HG02884 (cell line): ENCODE data around the gene USP43.
"Not testable (repeated sequence)": the region's sequence is repeated elsewhere in the genome, so short reads cannot be mapped to it uniquely, and the experiment has no call there.

Experiments
- ATAC-seq: cut with Tn5 transposase; IDR thresholded peaks from one replicate; pipeline ENCODE4 v1.9.1; 2021; ENCODE audit warnings: mild to moderate bottlenecking, moderate library complexity; ENCODE audit not compliant: unreplicated experiment

USP43 gene

GRCh38 chr17:9663511-9663910 is 18.2 kb downstream of the USP43 start:
- ATAC-seq = not testable (repeated sequence)

- no peak for ATAC-seq
Observed at GRCh38 chr17:9666461-9667050, 21.2 kb downstream of the USP43 start.

GRCh38 chr17:9668517-9668916 is 23.2 kb downstream of the USP43 start:
- no peak for ATAC-seq

- no peak for ATAC-seq
Observed at GRCh38 chr17:9669551-9670008, 24.3 kb downstream of the USP43 start.

- no peak for ATAC-seq
Observed at GRCh38 chr17:9670596-9670995, 25.3 kb downstream of the USP43 start.

GRCh38 chr17:9671559-9671958 is 26.2 kb downstream of the USP43 start:
- no peak for ATAC-seq

GRCh38 chr17:9672266-9672665 is 26.9 kb downstream of the USP43 start:
- ATAC-seq = no peak

GRCh38 chr17:9672691-9673090 is 27.4 kb downstream of the USP43 start:
- ATAC-seq = no peak

GRCh38 chr17:9676084-9676483 is 30.8 kb downstream of the USP43 start:
- ATAC-seq = no peak

GRCh38 chr17:9676820-9677310 is 31.5 kb downstream of the USP43 start:
- ATAC-seq = no peak

- no peak for ATAC-seq
Observed at GRCh38 chr17:9677411-9677810, 32.1 kb downstream of the USP43 start.

GRCh38 chr17:9677896-9678295 is 32.6 kb downstream of the USP43 start:
- ATAC-seq = no peak

- no peak for ATAC-seq
Observed at GRCh38 chr17:9684955-9685621, 39.8 kb downstream of the USP43 start.

GRCh38 chr17:9693755-9694154 is 48.4 kb downstream of the USP43 start:
- no peak for ATAC-seq

GRCh38 chr17:9696279-9697044 is 51.1 kb downstream of the USP43 start:
- ATAC-seq = no peak

- no peak for ATAC-seq
Observed at GRCh38 chr17:9700136-9700535, 54.8 kb downstream of the USP43 start.

GRCh38 chr17:9700754-9701476 is 55.6 kb downstream of the USP43 start:
- ATAC-seq = no peak

GRCh38 chr17:9702482-9702881 is 57.2 kb downstream of the USP43 start:
- no peak for ATAC-seq

- no peak for ATAC-seq
Observed at GRCh38 chr17:9702914-9703780, 57.8 kb downstream of the USP43 start.

- ATAC-seq = no peak
Observed at GRCh38 chr17:9703781-9704082, 58.4 kb downstream of the USP43 start.
